Loucy (cell line): ENCODE measurements around the gene DPP8.

Experiments
- H2AFZ ChIP-seq: fragments of 200-600 bp; sonication (generic); 2 replicates; pipeline ENCODE4 v1.6.0; 2016; ENCODE audit warnings: antibody characterized with exemption, mild to moderate bottlenecking, low read length, moderate library complexity
- H3F3A ChIP-seq: fragments of 200-600 bp; 2 replicates; pipeline ENCODE4 v1.6.0; 2016; ENCODE audit warnings: antibody characterized with exemption, low read depth, mild to moderate bottlenecking
- H3K27me3 ChIP-seq: fragments of 200-600 bp; sonication (generic); 2 replicates; pipeline ENCODE4 v1.6.1; 2014; ENCODE audit warnings: low read length, mild to moderate bottlenecking; ENCODE audit not compliant: insufficient read depth, poor library complexity, severe bottlenecking
- H3K36me3 ChIP-seq: fragments of 200-600 bp; sonication (generic); 2 replicates; pipeline ENCODE4 v1.6.1; 2016; ENCODE audit warnings: low read length; ENCODE audit not compliant: insufficient read depth
- H3K4me1 ChIP-seq: fragments of 200-600 bp; sonication (generic); 2 replicates; pipeline ENCODE4 v1.5.1; 2014; ENCODE audit warnings: low read length, mild to moderate bottlenecking; ENCODE audit not compliant: insufficient read depth, poor library complexity, severe bottlenecking
- H3K4me2 ChIP-seq: fragments of 200-600 bp; sonication (generic); 2 replicates; pipeline ENCODE4 v1.6.0; 2014; ENCODE audit warnings: antibody characterized with exemption, low read length, low read depth, mild to moderate bottlenecking; ENCODE audit not compliant: poor library complexity, severe bottlenecking
- H3K4me3 ChIP-seq: fragments of 200-600 bp; sonication (generic); 2 replicates; pipeline ENCODE4 v1.5.1; 2014; ENCODE audit warnings: low read length, mild to moderate bottlenecking, mixed read lengths; ENCODE audit not compliant: poor library complexity, severe bottlenecking
- H3K79me2 ChIP-seq: fragments of 200-600 bp; sonication (generic); 2 replicates; pipeline ENCODE4 v1.6.1; 2014; ENCODE audit warnings: low read length; ENCODE audit not compliant: insufficient read depth
- H3K9ac ChIP-seq: fragments of 200-600 bp; sonication (generic); 2 replicates; pipeline ENCODE4 v1.6.0; 2014; ENCODE audit warnings: mild to moderate bottlenecking, low read depth, low read length, moderate library complexity; ENCODE audit not compliant: poor library complexity, severe bottlenecking
- H3K9me2 ChIP-seq: fragments of 200-600 bp; sonication (generic); replicated peaks from 2 replicates; pipeline ENCODE4 v1.6.1; 2016; ENCODE audit warnings: low read depth, low read length, mixed read lengths
- H3K9me3 ChIP-seq: fragments of 200-600 bp; sonication (generic); 2 replicates; pipeline ENCODE4 v1.6.1; 2014; ENCODE audit warnings: mild to moderate bottlenecking, antibody characterized with exemption, low read length, low read depth; ENCODE audit not compliant: insufficient read depth
- H4K20me1 ChIP-seq: fragments of 200-600 bp; sonication (generic); 2 replicates; pipeline ENCODE4 v1.6.0; 2014; ENCODE audit warnings: antibody characterized with exemption, low read length, mild to moderate bottlenecking; ENCODE audit not compliant: insufficient read depth, poor library complexity, severe bottlenecking
- CTCF ChIP-seq: fragments of 200-600 bp; sonication (generic); conservative IDR thresholded peaks from 2 replicates; pipeline ENCODE4 v1.5.1; 2014; ENCODE audit warnings: mild to moderate bottlenecking, antibody characterized with exemption, low read length
- EZH2phosphoT487 ChIP-seq: fragments of 200-600 bp; IDR thresholded peaks from 2 replicates; pipeline ENCODE4 v1.6.1; 2018; ENCODE audit warnings: antibody characterized with exemption, mild to moderate bottlenecking, moderate library complexity, borderline replicate concordance

DPP8 gene

GRCh38 chr15:65394936-65395335, 122.6 kb downstream of the DPP8 start:
- no peaks in the 10 kb centered on the region for H3K9me3 ChIP-seq
- H3K9me2 ChIP-seq, result no peaks in the 10 kb centered on the region
- H3K79me2 ChIP-seq, result no peaks in the 10 kb centered on the region
- H3K36me3 ChIP-seq, result no peaks in the 10 kb centered on the region
- no peaks in the 10 kb centered on the region for H3K27me3 ChIP-seq
- H3F3A ChIP-seq, result no peaks in the 10 kb centered on the region
- H2AFZ ChIP-seq, result no peak overlapping the region
- H3K4me1 ChIP-seq, result no peaks in the 10 kb centered on the region
- no peak overlapping the region for H3K9ac ChIP-seq
- no peaks in the 10 kb centered on the region for H4K20me1 ChIP-seq
- no peak overlapping the region for H3K4me3 ChIP-seq
- no peak overlapping the region for H3K4me2 ChIP-seq
- no peak for TF ChIP-seq EZH2phosphoT487
- TF ChIP-seq CTCF, result no peak

- Histone ChIP-seq H3K36me3 (no peaks in the 10 kb centered on the region), H3K27me3 (no peaks in the 10 kb centered on the region)
Observed at GRCh38 chr15:65394280-65394789, 123.2 kb downstream of the DPP8 start.

GRCh38 chr15:65393557-65393956, 123.9 kb downstream of the DPP8 start:
- TF ChIP-seq EZH2phosphoT487 (no peak), CTCF (no peak)
- no peak overlapping the region for H3K4me3 ChIP-seq

More at GRCh38 chr15:65394280-65394789, 123.2 kb downstream of the DPP8 start:
- Histone ChIP-seq H3K79me2 (no peaks in the 10 kb centered on the region), H3K9ac (no peak overlapping the region), H3K4me1 (no peaks in the 10 kb centered on the region), H2AFZ (no peak overlapping the region), H4K20me1 (no peaks in the 10 kb centered on the region), H3K9me3 (no peaks in the 10 kb centered on the region), H3K4me3 (no peak overlapping the region), H3F3A (no peaks in the 10 kb centered on the region), H3K9me2 (no peaks in the 10 kb centered on the region), H3K4me2 (no peak overlapping the region)
- TF ChIP-seq CTCF, result no peak
- no peak for TF ChIP-seq EZH2phosphoT487

More at GRCh38 chr15:65393557-65393956, 123.9 kb downstream of the DPP8 start:
- Histone ChIP-seq H4K20me1 (no peaks in the 10 kb centered on the region), H3K4me2 (no peak overlapping the region), H3K9me2 (no peaks in the 10 kb centered on the region), H3K9me3 (no peaks in the 10 kb centered on the region), H2AFZ (no peak overlapping the region), H3K27me3 (no peaks in the 10 kb centered on the region), H3F3A (no peaks in the 10 kb centered on the region), H3K36me3 (no peaks in the 10 kb centered on the region), H3K79me2 (no peaks in the 10 kb centered on the region), H3K9ac (no peak overlapping the region), H3K4me1 (no peaks in the 10 kb centered on the region)
